ENCODE data around the gene GPR82.
"Not testable (repeated sequence)": the region's sequence is repeated elsewhere in the genome, so short reads cannot be mapped to it uniquely, and the experiment has no call there.

GPR82 gene

DNA sequence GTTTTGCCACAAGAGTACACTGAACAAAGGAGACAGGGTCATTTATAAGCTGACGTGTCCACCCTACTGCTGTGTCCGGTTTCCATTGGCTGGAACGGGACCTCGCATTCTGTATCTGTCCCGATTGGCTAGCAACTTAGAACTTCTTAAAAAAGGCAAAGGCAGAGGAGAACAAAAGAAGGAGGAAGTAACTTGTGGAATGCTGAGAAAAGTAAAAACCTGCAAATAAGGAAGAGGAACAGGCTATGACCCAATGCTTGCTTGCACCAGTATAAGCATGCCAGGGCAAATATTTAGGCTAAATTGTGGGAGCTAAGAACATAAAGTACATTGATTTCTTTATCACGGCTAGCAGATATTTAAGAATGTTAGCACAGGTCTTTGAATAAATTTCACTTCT, 4.4 kb upstream of the GPR82 start:
- DNase-seq (ENCODE audit: low read depth in 2 of 2) = not testable (repeated sequence)

DNA sequence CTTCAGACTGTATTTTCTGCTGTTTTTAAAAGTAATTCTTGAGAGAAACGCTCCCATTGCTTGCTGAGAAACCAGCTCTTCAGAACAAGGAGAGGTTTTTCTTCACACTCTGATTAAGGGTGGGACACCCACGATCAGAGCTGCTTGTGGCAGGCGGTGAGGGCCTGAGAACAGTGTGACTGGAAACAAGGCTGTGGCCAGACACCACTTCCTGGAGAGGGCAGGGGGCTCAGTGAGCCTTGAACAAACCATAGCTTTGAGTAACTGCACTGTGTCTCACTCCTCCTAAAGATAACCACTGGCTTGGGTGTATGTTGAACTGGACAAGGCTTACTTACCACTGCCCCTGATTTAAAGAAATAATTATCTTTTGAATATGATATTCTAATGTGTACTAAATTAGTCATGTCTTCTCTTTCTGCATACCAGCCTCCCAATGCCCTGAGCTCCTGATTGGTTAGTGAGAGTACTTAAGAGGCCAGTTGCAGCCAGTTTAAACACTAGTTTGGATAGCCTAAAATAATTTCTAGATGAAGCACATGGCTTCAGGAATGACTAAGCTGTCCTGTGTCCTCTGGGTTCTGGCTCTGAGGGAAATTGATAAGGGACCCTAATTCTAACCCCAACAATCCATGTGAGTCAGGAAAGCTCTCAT, 3.7 kb upstream of the GPR82 start:
- DNase-seq (ENCODE audit: low read depth in 2 of 2) = no peak

DNA sequence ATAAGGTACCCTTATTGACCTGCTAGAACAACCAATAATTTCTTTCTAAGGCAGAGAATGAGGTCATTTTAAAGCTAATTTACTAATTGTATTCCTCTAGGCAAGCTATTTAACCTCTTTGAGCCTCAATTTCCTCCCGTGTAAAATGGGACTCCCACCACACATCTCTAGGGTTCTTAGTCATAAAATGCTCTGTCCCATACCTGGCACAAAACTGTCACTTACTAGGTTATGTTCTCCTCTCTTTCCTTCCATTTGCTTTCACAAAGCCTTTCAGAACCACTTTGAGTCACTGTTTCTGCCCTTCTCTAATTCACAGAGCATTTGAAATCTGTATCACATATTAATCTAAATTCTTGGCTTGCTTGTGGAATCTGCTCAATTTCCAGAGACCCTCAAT, 2.4 kb upstream of the GPR82 start:
- DNase-seq (ENCODE audit: low read depth in 2 of 2) = no peak

DNA sequence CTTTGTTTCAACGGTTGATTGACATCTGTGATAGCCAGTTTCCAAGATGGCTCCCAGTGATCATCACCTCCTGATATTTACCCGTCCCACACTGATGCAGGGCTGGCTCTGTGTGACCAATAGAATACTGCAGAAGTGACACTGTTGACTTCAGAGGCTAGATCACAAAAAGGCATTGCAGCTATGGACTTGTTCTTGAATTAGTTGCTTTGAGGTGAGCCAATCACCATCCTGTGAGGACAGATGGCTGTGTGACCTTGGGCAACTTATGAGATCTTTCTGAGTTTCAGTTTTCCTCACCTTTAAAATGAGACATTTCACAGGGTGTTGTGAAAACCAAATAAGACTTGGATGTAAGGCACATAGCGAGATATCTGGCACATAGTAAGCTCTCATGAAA, 1.8 kb upstream of the GPR82 start:
- no peak for DNase-seq (ENCODE audit: low read depth in 2 of 2)

DNA sequence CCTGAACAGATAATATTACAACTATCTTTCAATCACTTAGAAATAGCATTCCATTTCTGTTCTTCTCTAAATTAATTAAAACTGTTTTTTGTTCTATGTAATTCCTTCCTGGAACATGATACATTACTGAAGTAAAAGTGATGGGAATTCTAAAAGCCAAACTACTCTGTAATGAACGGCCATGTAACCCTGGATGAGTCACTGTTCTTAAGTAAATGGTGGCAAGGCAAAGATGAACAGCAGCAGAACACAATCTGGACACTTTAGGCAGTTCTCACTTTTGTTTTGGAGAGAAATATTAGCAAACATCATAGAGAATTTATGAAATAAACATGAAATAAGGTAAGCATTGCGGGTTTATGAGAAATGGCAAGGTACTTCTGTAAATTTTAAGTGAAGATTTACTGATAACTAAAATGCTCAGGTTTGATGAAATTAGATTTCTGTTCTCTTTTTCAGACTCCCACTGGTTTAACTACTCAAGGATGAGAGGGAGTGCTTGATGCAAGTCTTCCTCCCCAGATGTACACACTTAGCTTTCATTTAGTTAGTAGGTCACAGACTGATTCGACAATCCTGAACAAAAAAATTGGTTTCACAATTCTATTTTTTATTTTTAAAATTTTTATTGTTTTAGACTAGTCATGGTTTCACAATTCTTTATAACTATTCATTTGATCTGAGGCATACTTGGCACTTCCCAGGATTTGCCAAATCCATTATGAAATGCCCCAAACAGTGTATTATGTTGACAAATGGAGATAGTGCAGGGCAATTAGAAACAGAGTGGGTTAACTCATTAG, 964 bp upstream of the GPR82 start:
- no peak for DNase-seq (ENCODE audit: low read depth in 2 of 2)

DNA sequence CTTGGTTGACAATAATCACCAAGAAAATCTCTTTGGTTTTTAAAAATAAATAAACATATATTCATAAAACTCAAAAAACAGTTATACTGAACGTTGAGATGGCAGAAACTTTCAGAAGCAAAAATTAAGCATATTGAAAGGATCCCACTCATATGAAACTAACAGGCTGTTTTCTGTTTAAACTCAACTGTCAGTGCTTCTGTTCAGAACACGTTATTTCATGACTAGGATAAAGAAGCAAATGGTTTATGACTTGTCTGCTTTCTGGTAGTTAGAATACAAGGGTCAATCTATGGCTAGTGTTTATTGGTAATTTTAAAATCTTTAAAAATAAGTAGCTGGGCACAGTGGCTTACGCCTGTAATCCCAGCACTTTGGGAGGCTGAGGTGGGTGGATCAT, 4.1 kb downstream of the GPR82 start:
- DNase-seq (ENCODE audit: low read depth in 2 of 2) = no peak

DNA sequence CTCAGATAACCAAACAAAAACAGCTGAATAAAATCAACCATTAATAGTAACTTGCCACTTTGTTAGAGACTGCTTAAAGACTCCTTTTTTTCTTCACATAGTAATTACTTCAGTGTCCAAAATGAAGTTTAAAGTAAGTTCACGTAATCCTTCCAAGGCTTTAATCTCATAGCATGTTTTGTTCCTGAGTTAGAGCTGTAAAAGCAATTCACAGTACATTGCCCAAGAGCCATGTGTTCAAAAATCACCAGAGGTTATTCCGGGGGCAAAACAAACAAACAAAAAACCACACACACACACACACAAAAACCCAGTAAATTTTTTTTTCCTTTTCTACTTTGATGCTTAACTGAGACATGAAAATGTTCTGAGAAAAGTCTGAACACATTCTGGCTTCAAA, 6.1 kb downstream of the GPR82 start:
- DNase-seq (ENCODE audit: low read depth in 2 of 2) = no peak

DNA sequence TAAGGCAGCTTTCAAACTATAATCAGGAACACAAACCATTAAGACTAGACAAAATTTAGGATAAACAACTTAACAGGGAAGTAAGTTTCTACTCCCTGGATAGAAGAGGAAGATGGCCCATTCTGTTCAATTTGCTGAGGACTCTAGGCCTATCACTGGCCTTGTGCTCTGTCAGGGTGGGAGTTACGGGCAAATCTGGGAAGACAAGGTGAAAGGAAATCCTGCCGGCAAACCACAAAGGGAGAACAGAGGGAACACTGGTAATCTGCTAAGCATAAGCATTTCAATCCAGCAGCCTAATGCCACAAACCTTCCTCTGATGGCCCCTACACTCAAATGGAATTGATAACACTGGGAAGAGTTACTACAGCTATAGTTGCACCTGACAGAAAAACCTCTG, 8.3 kb downstream of the GPR82 start:
- DNase-seq (ENCODE audit: low read depth in 2 of 2) = no peak

DNA sequence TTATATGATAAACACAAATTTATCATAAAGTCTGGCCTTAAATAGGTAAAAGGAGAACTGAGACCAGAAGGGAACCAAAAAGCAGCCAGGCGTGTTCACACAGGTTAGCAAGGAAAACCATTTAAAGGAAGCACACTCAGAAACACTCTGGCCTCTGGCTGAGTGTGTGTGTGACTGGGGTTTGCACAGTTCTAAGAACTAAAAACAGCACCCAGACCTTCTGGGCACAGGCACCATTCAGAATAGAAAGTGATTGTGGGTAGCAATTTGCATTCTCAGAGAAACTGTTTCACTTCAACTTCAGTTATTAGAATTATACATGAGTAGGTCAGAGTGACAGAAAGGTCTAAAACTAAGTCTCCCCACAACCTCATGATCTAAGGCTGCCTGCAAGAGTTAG, 10.0 kb downstream of the GPR82 start:
- DNase-seq (ENCODE audit: low read depth in 2 of 2) = no peak

DNA sequence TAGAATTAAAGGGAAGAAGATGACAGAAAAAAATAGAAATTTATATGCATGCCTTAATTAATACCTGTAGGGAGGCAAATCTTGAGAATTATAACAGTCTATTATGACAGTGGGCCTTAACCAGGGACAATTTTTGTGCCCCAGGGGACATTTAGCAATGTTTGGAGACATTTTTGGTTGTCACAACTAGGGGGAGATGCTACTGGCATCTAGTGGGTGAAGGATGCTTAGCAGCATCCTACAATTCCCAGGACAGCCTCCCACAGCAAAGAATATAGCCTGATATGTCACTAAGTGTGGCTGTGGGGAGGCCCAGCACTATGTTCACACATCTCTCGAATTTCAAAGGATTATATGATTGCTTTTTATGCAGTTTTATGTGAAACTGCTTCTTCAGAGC, 10.5 kb downstream of the GPR82 start:
- no peak for DNase-seq (ENCODE audit: low read depth in 2 of 2)

DNA sequence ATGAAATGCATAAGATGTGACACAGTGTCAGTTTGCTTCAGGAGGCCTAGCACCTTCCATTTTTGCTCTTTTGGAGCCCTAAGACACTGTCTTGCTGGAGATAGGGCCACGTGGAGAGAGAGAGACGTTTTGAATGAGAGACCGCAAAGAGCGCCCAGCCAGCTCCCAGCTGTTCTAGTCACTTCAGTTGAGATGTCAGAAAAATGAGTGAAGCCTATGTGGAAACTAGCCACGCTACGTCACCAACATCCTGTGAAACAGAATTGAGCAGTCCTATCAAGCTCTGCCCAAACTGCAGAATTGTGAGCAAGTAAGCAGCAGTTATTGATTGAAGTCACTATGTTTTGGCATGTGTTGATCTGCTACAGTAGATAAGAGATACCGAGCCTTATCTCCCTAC, 13.1 kb downstream of the GPR82 start:
- DNase-seq (ENCODE audit: low read depth in 2 of 2) = no peak

DNA sequence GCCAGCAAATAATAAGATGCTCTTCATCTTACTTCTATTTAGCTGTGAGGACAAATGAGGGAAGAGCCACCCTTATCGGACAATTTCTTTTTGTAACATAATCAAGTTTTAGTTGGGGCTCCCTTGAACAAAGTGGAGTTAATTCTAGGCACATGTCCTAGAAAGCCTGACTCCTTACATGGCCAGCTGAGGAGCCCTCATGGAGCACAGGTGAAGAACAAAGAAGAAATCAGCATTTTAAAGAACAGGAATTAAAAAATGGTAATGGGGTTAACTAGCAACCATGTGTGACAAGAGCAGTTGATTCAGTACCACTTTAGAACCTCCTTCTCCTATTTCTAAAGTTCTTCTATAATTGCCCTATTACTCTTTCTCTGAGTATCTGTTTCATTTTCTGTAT, 15.9 kb downstream of the GPR82 start:
- no peak for DNase-seq (ENCODE audit: low read depth in 2 of 2)

DNA sequence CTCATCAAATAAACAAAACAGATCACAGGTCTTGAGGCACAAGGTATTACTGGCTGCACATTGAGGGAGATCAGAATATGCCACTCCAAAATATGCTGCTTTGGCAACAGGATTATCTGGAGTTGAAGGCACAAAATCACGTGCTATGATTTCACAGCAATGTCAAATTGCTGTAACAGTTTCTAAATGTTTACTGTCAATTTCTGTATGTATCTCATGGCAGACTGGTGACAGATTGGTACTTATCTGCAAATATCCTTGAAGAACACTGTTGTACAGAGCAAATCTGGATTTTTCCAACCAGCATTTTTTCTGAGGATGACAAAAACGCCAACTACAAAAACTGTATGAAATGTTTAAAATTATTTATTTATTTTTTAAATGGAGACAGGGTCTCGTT, 26.7 kb downstream of the GPR82 start:
- DNase-seq (ENCODE audit: low read depth in 2 of 2) = no peak

DNA sequence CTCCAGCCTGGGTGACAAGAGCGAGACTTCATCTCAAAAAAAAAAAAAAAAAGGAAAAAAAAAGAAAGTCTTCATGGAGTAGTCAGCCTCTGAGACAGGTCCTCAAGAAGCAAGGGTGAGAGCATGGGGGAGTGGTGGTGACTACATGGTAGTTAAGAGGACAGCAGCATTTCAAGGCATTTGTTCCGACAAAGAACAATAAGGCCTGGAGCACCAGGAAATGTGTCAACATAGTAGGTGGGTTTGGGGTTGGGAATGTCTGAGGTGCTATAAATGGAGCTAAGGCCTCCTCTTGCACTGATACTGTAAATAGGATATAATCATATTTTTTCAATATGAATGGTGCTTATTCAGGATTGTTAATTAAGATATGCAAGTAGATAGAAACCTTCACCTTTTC, 34.4 kb downstream of the GPR82 start:
- DNase-seq (ENCODE audit: low read depth in 2 of 2) = no peak

DNA sequence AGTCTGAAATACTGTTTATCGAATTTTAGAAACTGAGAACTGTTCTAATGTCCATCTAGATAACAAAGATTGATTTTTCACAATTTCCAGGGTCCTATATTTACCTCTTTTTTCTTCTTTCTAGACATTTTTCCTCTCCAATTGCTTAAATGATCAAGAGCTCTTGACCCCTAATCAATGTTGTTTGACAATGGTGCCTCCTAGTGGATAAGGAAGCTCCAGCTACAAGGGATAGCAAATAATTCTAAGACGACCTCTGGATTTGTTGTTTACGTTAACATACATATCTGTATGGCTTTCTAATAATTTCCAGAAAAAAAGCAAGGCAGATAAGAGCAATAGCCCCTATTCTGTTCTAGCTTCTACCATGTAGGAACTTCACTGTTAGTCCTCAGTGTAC, 35.8 kb downstream of the GPR82 start:
- DNase-seq (ENCODE audit: low read depth in 2 of 2) = no peak

DNA sequence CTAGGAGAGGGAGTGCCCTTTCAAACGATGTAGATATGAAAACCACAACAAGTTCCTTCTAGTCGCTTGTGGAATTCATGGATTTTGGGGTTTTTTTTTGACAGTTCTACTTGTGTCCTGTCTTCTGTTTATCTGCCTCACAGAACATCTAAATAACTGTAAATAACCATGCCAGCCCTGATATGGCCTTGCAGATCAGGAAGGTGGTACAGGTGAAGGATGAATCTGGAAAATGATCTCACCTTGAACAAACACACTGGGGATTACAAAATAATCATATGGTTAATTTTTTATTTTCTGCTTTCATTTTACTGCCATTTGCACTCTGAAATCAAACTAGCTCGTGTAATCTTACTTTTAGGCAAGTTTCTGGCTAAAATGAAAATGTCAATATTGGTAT, 37.2 kb downstream of the GPR82 start:
- DNase-seq (ENCODE audit: low read depth in 2 of 2) = no peak

DNA sequence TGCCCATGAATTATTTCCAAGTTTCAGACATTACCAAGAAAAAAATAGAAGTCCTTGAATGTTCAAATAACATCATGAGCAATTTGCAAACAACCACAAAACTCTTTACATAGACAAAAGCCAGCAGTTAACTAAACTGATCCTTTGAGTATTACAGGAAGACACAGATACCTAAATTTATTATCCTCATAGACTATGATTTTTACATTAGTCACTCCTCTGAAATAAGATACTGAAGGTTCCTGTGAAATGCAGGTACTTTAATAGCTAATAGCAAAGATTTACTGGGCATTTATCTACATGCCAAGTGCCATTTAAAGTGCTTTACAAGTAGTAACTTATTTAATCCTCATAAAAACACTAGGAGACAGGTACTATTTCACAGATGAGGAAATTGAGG, 37.7 kb downstream of the GPR82 start:
- no peak for DNase-seq (ENCODE audit: low read depth in 2 of 2)

DNA sequence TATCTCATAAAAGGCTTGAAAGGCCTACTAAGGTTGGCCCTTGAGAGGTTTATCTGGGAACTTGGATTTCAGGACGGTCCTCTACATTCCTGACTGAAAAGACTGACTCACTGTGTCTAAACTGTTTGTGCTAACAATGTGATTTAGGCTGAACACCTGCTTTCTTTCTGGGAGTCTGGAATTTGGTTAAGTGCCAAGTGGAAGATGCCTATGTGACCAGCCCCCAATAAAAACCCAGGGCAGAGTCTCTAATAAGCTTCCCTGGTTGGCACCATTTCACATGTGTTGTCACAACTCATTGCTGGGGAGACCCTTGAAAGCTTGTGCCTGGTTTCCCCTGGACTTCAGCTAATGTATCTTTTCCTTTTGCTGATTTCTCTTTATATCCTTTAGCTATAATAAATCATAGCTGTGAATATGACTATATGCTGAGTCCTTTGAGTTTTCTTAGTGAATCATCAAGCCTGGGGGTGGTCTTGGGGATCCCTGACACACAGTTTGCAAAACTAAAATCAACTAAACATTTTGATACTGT, 55.1 kb downstream of the GPR82 start:
- DNase-seq (ENCODE audit: low read depth in 2 of 2) = no peak

All from fibroblast of skin of left biceps (primary cell).